H1 (cell line): Measurements from ENCODE around the gene SMNDC1. TPM values are rescaled to one million over a fixed set of nuclear protein-coding genes. Genes with fewer than 3 reads are reported as not detected.

Experiments
- CTCF ChIA-PET: fragments of 300-600 bp; sonication (Branson Sonifier 250); formaldehyde crosslinking; loops from one replicate; lab custom pipeline; 2021; ENCODE audit not compliant: partially characterized antibody; lab: Charles Lee
- POLR2A ChIA-PET: fragments of 300-600 bp; sonication (Branson Sonifier 250); formaldehyde crosslinking; loops from one replicate; lab custom pipeline; 2021; ENCODE audit warnings: inconsistent platforms; ENCODE audit not compliant: partially characterized antibody; lab: Charles Lee
- DNase-seq, 2 experiments: peaks; one replicate each; pipeline versions ENCODE4 v3.0.0 to v3.0.0-alpha.2; 2010 to 2022; ENCODE audit warnings: low spot score in 2 of 2, low read depth in 1 of 2, mixed read lengths in 1 of 2
- FAIRE-seq: peaks from 2 replicates; lab custom pipeline; 2011; peaks lifted over from hg19 to GRCh38; lab: Jason Lieb, UNC
- H2AFZ ChIP-seq: 2 replicates; pipeline ENCODE4 v1.8.1; 2012; ENCODE audit warnings: low read length, inconsistent platforms
- H2AK5ac ChIP-seq: 2 replicates; pipeline ENCODE4 v1.6.1; 2013; ENCODE audit warnings: low read depth, low read length
- H2BK120ac ChIP-seq: replicated peaks from 2 replicates; pipeline ENCODE3; 2013; ENCODE audit warnings: low read depth, low read length, inconsistent platforms
- H2BK12ac ChIP-seq: 2 replicates; pipeline ENCODE4 v1.6.1; 2013; ENCODE audit warnings: low read depth, low read length
- H2BK15ac ChIP-seq: 2 replicates; pipeline ENCODE4 v1.6.1; 2013; ENCODE audit warnings: low read length
- H2BK20ac ChIP-seq: 2 replicates; pipeline ENCODE4 v1.6.1; 2013; ENCODE audit warnings: low read length
- H2BK5ac ChIP-seq: 2 replicates; pipeline ENCODE4 v1.6.1; 2013; ENCODE audit warnings: low read depth, low read length
- H3K14ac ChIP-seq: 2 replicates; pipeline ENCODE4 v1.6.1; 2013; ENCODE audit warnings: inconsistent platforms; ENCODE audit not compliant: insufficient read length
- H3K18ac ChIP-seq: 2 replicates; pipeline ENCODE4 v1.6.1; 2013; ENCODE audit warnings: low read length; ENCODE audit errors: extremely low read depth
- H3K23ac ChIP-seq: 2 replicates; pipeline ENCODE4 v1.6.1; 2013; ENCODE audit warnings: inconsistent platforms; ENCODE audit not compliant: insufficient read length
- H3K23me2 ChIP-seq: 2 replicates; pipeline ENCODE4 v1.6.1; 2013; ENCODE audit warnings: low read depth, low read length
- H3K27ac ChIP-seq: 2 replicates; pipeline ENCODE4 v1.6.1; 2011; ENCODE audit warnings: low read depth, low read length, inconsistent platforms
- H3K27me3 ChIP-seq, 4 experiments: replicated peaks in 1 of 4; 1 replicate in 1 of 4; 2 replicates in 3 of 4; pipeline versions ENCODE4 v1.6.1 to v1.8.1; 2011 to 2013; ENCODE audit warnings: low read length in 3 of 4, mild to moderate bottlenecking in 3 of 4, inconsistent platforms in 2 of 4, mixed read lengths in 2 of 4, moderate library complexity in 1 of 4; ENCODE audit not compliant: control insufficient read depth in 3 of 4, insufficient read depth in 3 of 4; ENCODE audit errors: extremely low read depth in 1 of 4
- H3K36me3 ChIP-seq, 4 experiments: 2 replicates each; pipeline versions ENCODE4 v1.6.1 to v1.8.1; 2011 to 2013; ENCODE audit warnings: mild to moderate bottlenecking in 4 of 4, low read length in 3 of 4, moderate library complexity in 2 of 4, control low read depth in 1 of 4, inconsistent platforms in 1 of 4; ENCODE audit not compliant: insufficient read depth in 4 of 4, control insufficient read depth in 2 of 4
- H3K4ac ChIP-seq: replicated peaks from 2 replicates; pipeline ENCODE3; 2013; ENCODE audit warnings: low read length, low read depth, mixed read lengths, inconsistent platforms; ENCODE audit not compliant: insufficient read length
- H3K4me1 ChIP-seq, 4 experiments: replicated peaks in 1 of 4; 1 replicate in 1 of 4; 2 replicates in 3 of 4; pipeline versions ENCODE4 v1.6.1 to v1.8.1; 2011 to 2013; ENCODE audit warnings: low read length in 3 of 4, inconsistent platforms in 2 of 4, mixed read lengths in 1 of 4; ENCODE audit not compliant: insufficient read depth in 4 of 4, control insufficient read depth in 3 of 4
- H3K4me2 ChIP-seq, 2 experiments: 2 replicates each; pipeline versions ENCODE4 v1.6.1 to v1.8.1; 2011 to 2013; ENCODE audit warnings: low read depth in 2 of 2, low read length in 2 of 2, control low read depth in 1 of 2, inconsistent platforms in 1 of 2, mild to moderate bottlenecking in 1 of 2; ENCODE audit not compliant: insufficient read depth in 1 of 2
- H3K4me3 ChIP-seq, 4 experiments: fragments of 200-600, 300-600 bp in 1 of 4; sonication (generic), shearing (Covaris generic), sonication (Bioruptor Twin) in 1 of 4; 2 replicates each; pipeline versions ENCODE4 v1.5.1 to v1.8.1; 2011 to 2016; ENCODE audit warnings: low read length in 4 of 4, low read depth in 3 of 4, control low read depth in 2 of 4, inconsistent platforms in 2 of 4, mild to moderate bottlenecking in 2 of 4, mixed read lengths in 1 of 4, moderate library complexity in 1 of 4; ENCODE audit not compliant: insufficient read depth in 2 of 4; ENCODE audit errors: extremely low read depth in 1 of 4
- H3K56ac ChIP-seq: replicated peaks from 2 replicates; pipeline ENCODE3; 2013; ENCODE audit warnings: low read depth, mild to moderate bottlenecking, mixed read lengths, low read length, inconsistent platforms; ENCODE audit not compliant: insufficient read length
- H3K79me1 ChIP-seq: 2 replicates; pipeline ENCODE4 v1.6.1; 2013; ENCODE audit warnings: low read depth, low read length, control low read depth
- H3K79me2 ChIP-seq, 2 experiments: 2 replicates each; pipeline versions ENCODE4 v1.6.1 to v1.8.1; 2012 to 2013; ENCODE audit warnings: low read length in 2 of 2, mild to moderate bottlenecking in 2 of 2, inconsistent platforms in 1 of 2; ENCODE audit not compliant: insufficient read depth in 2 of 2, control insufficient read depth in 1 of 2
- H3K9ac ChIP-seq, 4 experiments: replicated peaks in 1 of 4; 1 replicate in 1 of 4; 2 replicates in 3 of 4; pipeline versions ENCODE4 v1.6.1 to v1.8.1; 2011 to 2013; ENCODE audit warnings: low read depth in 3 of 4, low read length in 3 of 4, control low read depth in 2 of 4, mild to moderate bottlenecking in 2 of 4, moderate library complexity in 2 of 4, inconsistent platforms in 1 of 4; ENCODE audit errors: extremely low read depth in 1 of 4
- H3K9me3 ChIP-seq, 2 experiments: 2 replicates each; pipeline versions ENCODE4 v1.6.1 to v1.8.1; 2012 to 2013; ENCODE audit warnings: mild to moderate bottlenecking in 2 of 2, moderate library complexity in 2 of 2, control low read depth in 1 of 2, inconsistent platforms in 1 of 2, low read depth in 1 of 2, low read length in 1 of 2, mixed read lengths in 1 of 2; ENCODE audit not compliant: insufficient read depth in 2 of 2
- H4K20me1 ChIP-seq, 2 experiments: replicated peaks in 1 of 2; 2 replicates each; pipeline versions ENCODE3 to v1.8.1; 2011 to 2013; ENCODE audit warnings: inconsistent platforms in 2 of 2, low read length in 2 of 2, mild to moderate bottlenecking in 1 of 2; ENCODE audit not compliant: insufficient read depth in 2 of 2, control insufficient read depth in 1 of 2
- H4K5ac ChIP-seq: 2 replicates; pipeline ENCODE4 v1.6.1; 2013; ENCODE audit warnings: low read length, low read depth, mixed read lengths, inconsistent platforms; ENCODE audit not compliant: insufficient read length
- H4K8ac ChIP-seq: 2 replicates; pipeline ENCODE4 v1.8.0; 2013; ENCODE audit warnings: mild to moderate bottlenecking, moderate library complexity, low read length, inconsistent platforms; ENCODE audit not compliant: insufficient read depth; ENCODE audit errors: extremely low read depth
- H4K91ac ChIP-seq: replicated peaks from 2 replicates; pipeline ENCODE3; 2013; ENCODE audit warnings: low read length, mixed read lengths, inconsistent platforms; ENCODE audit not compliant: insufficient read length
- ASH2L ChIP-seq: fragments of 200-600, 300-600 bp; sonication (generic); IDR thresholded peaks from one replicate; pipeline ENCODE4 v1.7.1; 2017; ENCODE audit warnings: low read length
- BACH1 ChIP-seq: IDR thresholded peaks from 2 replicates; pipeline ENCODE4 v1.6.1; 2012; ENCODE audit warnings: low read length, improper control_type of control experiment
- EZH2 ChIP-seq: fragments of 200-600 bp; sonication (generic); IDR thresholded peaks from 2 replicates; pipeline ENCODE4 v1.7.1; 2012; ENCODE audit warnings: low read depth, mild to moderate bottlenecking, moderate library complexity, low read length, inconsistent platforms; ENCODE audit not compliant: severe bottlenecking
- HDAC2 ChIP-seq, 2 experiments: fragments of 300-600 bp in 1 of 2; sonication (generic) in 1 of 2; IDR thresholded peaks; 2 replicates each; pipeline ENCODE4 v1.6.1; 2011 to 2012; ENCODE audit warnings: low read depth in 2 of 2, low read length in 2 of 2, mild to moderate bottlenecking in 2 of 2, moderate library complexity in 2 of 2, borderline replicate concordance in 1 of 2, inconsistent platforms in 1 of 2
- KDM1A ChIP-seq: fragments of 200-600, 300-600 bp; sonication (generic); IDR thresholded peaks from 2 replicates; pipeline ENCODE4 v1.7.1; 2016; ENCODE audit warnings: mild to moderate bottlenecking, low read length, borderline replicate concordance
- MAFK ChIP-seq: IDR thresholded peaks from 2 replicates; pipeline ENCODE4 v1.6.1; 2012; ENCODE audit warnings: low read depth, mild to moderate bottlenecking, improper control_type of control experiment, low read length
- MAX ChIP-seq: IDR thresholded peaks from 2 replicates; pipeline ENCODE4 v1.6.1; 2012; ENCODE audit warnings: inconsistent platforms
- SIRT6 ChIP-seq: IDR thresholded peaks from one replicate; pipeline ENCODE4 v1.7.1; 2012; ENCODE audit warnings: low read length, inconsistent platforms
- SP2 ChIP-seq: IDR thresholded peaks from 2 replicates; pipeline ENCODE4 v1.6.1; 2012; ENCODE audit warnings: mild to moderate bottlenecking, low read length, inconsistent platforms
- YY1 ChIP-seq: IDR thresholded peaks from 2 replicates; pipeline ENCODE4 v1.6.1; 2011; ENCODE audit warnings: low read depth, mild to moderate bottlenecking, low read length
- polyA plus RNA-seq, 7 experiments: library from polyadenylated mRNA; depleted of rRNA in 3 of 7; stranded (reverse) in 5 of 7; unstranded in 2 of 7; fragments of >200 nt in 5 of 7; fragments of 200-250 nt in 2 of 7; gene quantifications; 1 replicate in 5 of 7; 2 replicates in 1 of 7; 4 replicates in 1 of 7; pipeline versions ENCODE4 v1.2.1 to v1.2.3, GENCODE V29; 2011 to 2013; ENCODE audit warnings: missing spikeins in 2 of 7, mixed read lengths in 2 of 7
- total RNA-seq: library from RNA; stranded (reverse); fragmentation: NEBNext Ultra II Directional; extraction: Animal tissue kit (Norgen Biotek cat#: 25700); gene quantifications from 2 replicates; pipeline ENCODE4 v1.2.1, GENCODE V29; 2021

The SMNDC1 gene
- total and polyA plus RNA-seq, 2 of the 8 experiments (the other 6 are each of a cell fraction or from before 2014, with no cell fraction given) = 8.1 to 48.6 TPM

GRCh38 chr10:110259317-110259716, 45.4 kb downstream of the SMNDC1 start:
- Histone ChIP-seq H2BK120ac (no peak overlapping the region), H3K9me3 (no peaks in the 10 kb centered on the region), H3K36me3 (no peaks in the 10 kb centered on the region), H3K23me2 (no peaks in the 10 kb centered on the region), H2BK15ac (no peak overlapping the region), H3K4me3 (no peak overlapping the region), H3K79me2 (no peaks in the 10 kb centered on the region), H3K27me3 (no peaks in the 10 kb centered on the region), H2BK20ac (no peak overlapping the region), H3K14ac (no peak overlapping the region), H2BK12ac (no peak overlapping the region), H4K20me1 (no peaks in the 10 kb centered on the region), H3K4me2 (no peak overlapping the region), H3K9ac (no peak overlapping the region), H4K5ac (no peak overlapping the region), H3K79me1 (no peaks in the 10 kb centered on the region), H3K18ac (no peak overlapping the region), H3K56ac (no peak overlapping the region), H2BK5ac (no peak overlapping the region), H2AK5ac (no peak overlapping the region), H3K4me1 (no peaks in the 10 kb centered on the region), H2AFZ (no peak overlapping the region), H4K8ac (no peak overlapping the region), H3K27ac (no peak overlapping the region), H4K91ac (no peak overlapping the region), H3K4ac (no peak overlapping the region), H3K23ac (no peak overlapping the region)
- DNase-seq (no peak), FAIRE-seq (no peak)
- ChIA-PET CTCF (interaction anchor here (1.4 kb wide), 1 partner anchor 53 kb away, joined by 3 read pairs; no protein-coding TSS in a partner anchor), POLR2A (interaction anchor here (0.9 kb wide), 1 partner anchor 13 kb away, joined by 3 read pairs; no protein-coding TSS in a partner anchor)
- no peak for TF ChIP-seq MAFK
- no peak for TF ChIP-seq KDM1A
- no peak for TF ChIP-seq MAX
- TF ChIP-seq SP2 = no peak
- TF ChIP-seq SIRT6 = no peak
- TF ChIP-seq YY1 = no peak
- no peak for TF ChIP-seq EZH2
- no peak for TF ChIP-seq BACH1
- TF ChIP-seq ASH2L = no peak
- TF ChIP-seq HDAC2 (IDR thresholded peaks at IDR 0.05; ENCODE audit: borderline replicate concordance in 1 of 2, low read depth in 2 of 2, low read length in 2 of 2) = no peak
